ENCODE measurements around the gene MEIS2.

The MEIS2 gene

DNA sequence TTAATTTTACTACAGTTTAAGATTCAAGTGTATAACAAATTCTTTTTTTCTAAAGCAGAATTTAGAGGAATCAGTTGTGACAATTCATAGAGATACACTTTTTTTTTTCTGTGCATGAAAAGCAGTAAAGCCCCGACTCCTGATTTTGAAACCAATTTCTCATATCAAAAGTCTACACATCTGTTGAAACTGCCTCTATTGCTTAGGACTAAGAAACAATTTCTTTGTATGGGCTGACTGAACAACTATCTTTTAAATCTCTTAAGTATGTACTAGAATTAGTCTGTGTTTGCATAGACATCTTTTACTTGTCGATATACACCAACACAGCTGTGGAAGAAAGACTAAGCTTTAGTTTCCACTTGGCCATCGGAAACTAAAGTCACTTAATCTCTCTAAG lies 127.6 kb downstream of the MEIS2 start:
- H4K20me1 ChIP-seq (ENCODE audit: insufficient read depth, low read length, poor library complexity, severe bottlenecking) = no peaks in the 10 kb centered on the region
- no peaks in the 10 kb centered on the region for H3K9me2 ChIP-seq (replicated peaks; ENCODE audit: low read depth, low read length)
- H3K4me1 ChIP-seq (ENCODE audit: insufficient read depth, low read length, poor library complexity, severe bottlenecking) = no peaks in the 10 kb centered on the region
- H3K36me3 ChIP-seq (ENCODE audit: insufficient read depth, low read length) = no peaks in the 10 kb centered on the region
- TF ChIP-seq, protein P1, sequence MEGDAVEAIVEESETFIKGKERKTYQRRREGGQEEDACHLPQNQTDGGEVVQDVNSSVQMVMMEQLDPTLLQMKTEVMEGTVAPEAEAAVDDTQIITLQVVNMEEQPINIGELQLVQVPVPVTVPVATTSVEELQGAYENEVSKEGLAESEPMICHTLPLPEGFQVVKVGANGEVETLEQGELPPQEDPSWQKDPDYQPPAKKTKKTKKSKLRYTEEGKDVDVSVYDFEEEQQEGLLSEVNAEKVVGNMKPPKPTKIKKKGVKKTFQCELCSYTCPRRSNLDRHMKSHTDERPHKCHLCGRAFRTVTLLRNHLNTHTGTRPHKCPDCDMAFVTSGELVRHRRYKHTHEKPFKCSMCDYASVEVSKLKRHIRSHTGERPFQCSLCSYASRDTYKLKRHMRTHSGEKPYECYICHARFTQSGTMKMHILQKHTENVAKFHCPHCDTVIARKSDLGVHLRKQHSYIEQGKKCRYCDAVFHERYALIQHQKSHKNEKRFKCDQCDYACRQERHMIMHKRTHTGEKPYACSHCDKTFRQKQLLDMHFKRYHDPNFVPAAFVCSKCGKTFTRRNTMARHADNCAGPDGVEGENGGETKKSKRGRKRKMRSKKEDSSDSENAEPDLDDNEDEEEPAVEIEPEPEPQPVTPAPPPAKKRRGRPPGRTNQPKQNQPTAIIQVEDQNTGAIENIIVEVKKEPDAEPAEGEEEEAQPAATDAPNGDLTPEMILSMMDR (conservative IDR thresholded peaks at IDR 0.05; ENCODE audit: low read length) = no peak
- TF ChIP-seq EZH2phosphoT487 (IDR thresholded peaks at IDR 0.05; ENCODE audit: borderline replicate concordance) = no peak
- no peak overlapping the region for H3K9ac ChIP-seq (ENCODE audit: low read depth, low read length, poor library complexity, severe bottlenecking)
- no peak overlapping the region for H3K4me2 ChIP-seq (ENCODE audit: low read depth, low read length, poor library complexity, severe bottlenecking)
- no peak overlapping the region for H2AFZ ChIP-seq (ENCODE audit: low read length)
- H3K79me2 ChIP-seq (ENCODE audit: insufficient read depth, low read length) = no peaks in the 10 kb centered on the region
- no peaks in the 10 kb centered on the region for H3F3A ChIP-seq (ENCODE audit: low read depth)
- no peaks in the 10 kb centered on the region for H3K9me3 ChIP-seq (ENCODE audit: insufficient read depth, low read depth, low read length)
- H3K4me3 ChIP-seq (ENCODE audit: low read length, poor library complexity, severe bottlenecking) = no peak overlapping the region
- H3K27me3 ChIP-seq (ENCODE audit: insufficient read depth, low read length, poor library complexity, severe bottlenecking) = no peaks in the 10 kb centered on the region

DNA sequence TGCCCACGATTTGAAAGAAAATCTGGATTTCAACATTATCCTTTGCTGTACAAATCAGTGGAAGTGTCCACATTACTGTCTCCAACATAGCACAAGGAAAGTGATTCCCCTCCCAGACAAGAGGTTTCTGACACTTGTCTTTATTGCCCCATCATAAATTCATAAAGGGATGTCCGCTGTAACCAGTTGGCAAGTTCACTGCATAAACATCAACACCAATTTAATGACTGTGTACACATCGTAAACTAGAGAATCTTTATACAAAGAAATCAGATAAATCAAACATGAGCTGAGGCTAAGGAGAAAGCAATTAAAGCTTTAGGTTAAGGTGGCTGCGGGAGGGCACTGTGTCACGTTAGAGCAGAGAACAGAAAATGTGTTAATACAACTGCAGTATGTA lies 129.8 kb downstream of the MEIS2 start:
- Histone ChIP-seq H3K9ac (ENCODE audit: low read depth, low read length, poor library complexity, severe bottlenecking) (no peak overlapping the region), H3K4me1 (ENCODE audit: insufficient read depth, low read length, poor library complexity, severe bottlenecking) (no peaks in the 10 kb centered on the region), H3K27me3 (ENCODE audit: insufficient read depth, low read length, poor library complexity, severe bottlenecking) (no peaks in the 10 kb centered on the region), H3F3A (ENCODE audit: low read depth) (no peaks in the 10 kb centered on the region), H3K4me3 (ENCODE audit: low read length, poor library complexity, severe bottlenecking) (no peak overlapping the region), H3K4me2 (ENCODE audit: low read depth, low read length, poor library complexity, severe bottlenecking) (no peak overlapping the region), H3K9me3 (ENCODE audit: insufficient read depth, low read depth, low read length) (no peaks in the 10 kb centered on the region), H3K9me2 (replicated peaks; ENCODE audit: low read depth, low read length) (no peaks in the 10 kb centered on the region), H3K79me2 (ENCODE audit: insufficient read depth, low read length) (no peaks in the 10 kb centered on the region), H2AFZ (ENCODE audit: low read length) (no peak overlapping the region), H4K20me1 (ENCODE audit: insufficient read depth, low read length, poor library complexity, severe bottlenecking) (no peaks in the 10 kb centered on the region), H3K36me3 (ENCODE audit: insufficient read depth, low read length) (no peaks in the 10 kb centered on the region)
- TF ChIP-seq, protein P1 (conservative IDR thresholded peaks at IDR 0.05; ENCODE audit: low read length) = no peak
- TF ChIP-seq EZH2phosphoT487 (IDR thresholded peaks at IDR 0.05; ENCODE audit: borderline replicate concordance) = no peak

DNA sequence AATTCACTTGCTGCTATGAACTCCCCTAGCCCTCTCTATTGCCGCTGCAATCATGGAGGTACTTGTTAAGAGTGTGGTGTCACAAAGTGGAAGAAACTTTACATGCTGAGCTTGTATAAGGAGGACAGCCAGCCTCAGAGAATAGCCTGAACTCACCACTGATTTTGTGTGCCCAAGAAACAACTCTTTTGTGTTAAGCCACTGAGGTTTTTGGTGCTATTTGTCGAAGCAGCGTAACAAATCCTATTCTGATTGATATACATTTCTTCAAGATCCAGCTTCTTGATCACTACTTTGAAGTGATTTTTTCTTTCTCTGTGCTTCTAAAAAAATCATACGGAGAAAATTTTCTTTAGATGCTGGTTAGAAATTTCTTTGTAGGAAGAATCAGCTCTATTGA lies 132.4 kb downstream of the MEIS2 start:
- Histone ChIP-seq H3K79me2 (ENCODE audit: insufficient read depth, low read length) (no peaks in the 10 kb centered on the region), H2AFZ (ENCODE audit: low read length) (no peak overlapping the region), H4K20me1 (ENCODE audit: insufficient read depth, low read length, poor library complexity, severe bottlenecking) (no peaks in the 10 kb centered on the region), H3K9ac (ENCODE audit: low read depth, low read length, poor library complexity, severe bottlenecking) (no peak overlapping the region), H3F3A (ENCODE audit: low read depth) (no peaks in the 10 kb centered on the region), H3K4me2 (ENCODE audit: low read depth, low read length, poor library complexity, severe bottlenecking) (no peak overlapping the region), H3K27me3 (ENCODE audit: insufficient read depth, low read length, poor library complexity, severe bottlenecking) (no peaks in the 10 kb centered on the region), H3K4me3 (ENCODE audit: low read length, poor library complexity, severe bottlenecking) (no peak overlapping the region), H3K36me3 (ENCODE audit: insufficient read depth, low read length) (no peaks in the 10 kb centered on the region), H3K4me1 (ENCODE audit: insufficient read depth, low read length, poor library complexity, severe bottlenecking) (no peaks in the 10 kb centered on the region), H3K9me2 (replicated peaks; ENCODE audit: low read depth, low read length) (no peaks in the 10 kb centered on the region), H3K9me3 (ENCODE audit: insufficient read depth, low read depth, low read length) (no peaks in the 10 kb centered on the region)
- TF ChIP-seq, protein P1 (conservative IDR thresholded peaks at IDR 0.05; ENCODE audit: low read length) = no peak
- no peak for TF ChIP-seq EZH2phosphoT487 (IDR thresholded peaks at IDR 0.05; ENCODE audit: borderline replicate concordance)
